ENCODE results near the gene SNRNP35.

Gene SNRNP35

GRCh38 chr12:123471374-123472068 is 13.6 kb downstream of the SNRNP35 start (continued):
- TF ChIP-seq ZNF140 (tag by site-specific recombination; IDR thresholded peaks at IDR 0.05) (no peak), ZNF184 (tag by site-specific recombination; IDR thresholded peaks at IDR 0.05) (no peak)
- TF ChIP-seq, protein P1, sequence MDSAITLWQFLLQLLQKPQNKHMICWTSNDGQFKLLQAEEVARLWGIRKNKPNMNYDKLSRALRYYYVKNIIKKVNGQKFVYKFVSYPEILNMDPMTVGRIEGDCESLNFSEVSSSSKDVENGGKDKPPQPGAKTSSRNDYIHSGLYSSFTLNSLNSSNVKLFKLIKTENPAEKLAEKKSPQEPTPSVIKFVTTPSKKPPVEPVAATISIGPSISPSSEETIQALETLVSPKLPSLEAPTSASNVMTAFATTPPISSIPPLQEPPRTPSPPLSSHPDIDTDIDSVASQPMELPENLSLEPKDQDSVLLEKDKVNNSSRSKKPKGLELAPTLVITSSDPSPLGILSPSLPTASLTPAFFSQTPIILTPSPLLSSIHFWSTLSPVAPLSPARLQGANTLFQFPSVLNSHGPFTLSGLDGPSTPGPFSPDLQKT (IDR thresholded peaks at IDR 0.05; ENCODE audit: borderline replicate concordance, low read depth, low read length), result no peak

DNA sequence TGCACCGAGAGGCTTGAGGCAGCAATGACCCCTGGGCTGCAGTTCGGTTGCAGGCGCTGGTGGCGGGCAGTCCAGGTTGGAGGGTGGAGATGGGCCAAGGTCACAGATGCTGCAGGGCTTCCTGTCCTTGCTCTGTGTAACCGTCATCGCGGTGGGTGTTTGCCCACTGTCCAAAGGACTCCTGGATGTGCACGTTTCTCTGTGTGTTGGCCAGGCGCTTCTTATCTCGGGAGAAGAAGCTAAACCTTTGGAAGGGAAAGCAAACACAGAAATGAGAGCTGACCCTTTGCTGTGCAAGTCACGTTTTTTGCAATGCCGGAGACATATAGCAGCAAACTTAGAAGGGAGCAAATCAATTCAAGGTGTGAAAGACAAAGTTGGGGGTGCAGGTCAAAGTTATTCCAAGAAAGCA is 14.5 kb downstream of the SNRNP35 start:
- no peak for TF ChIP-seq FEZF1 (tag by site-specific recombination; IDR thresholded peaks at IDR 0.05)
- TF ChIP-seq ZNF488 (tag by site-specific recombination; IDR thresholded peaks at IDR 0.05), result no peak
- no peak for TF ChIP-seq ZNF335 (tag by site-specific recombination; conservative IDR thresholded peaks at IDR 0.05)
- TF ChIP-seq OSR2 (tag by site-specific recombination; IDR thresholded peaks at IDR 0.05), result no peak
- no peak for TF ChIP-seq PATZ1 (tag by site-specific recombination; IDR thresholded peaks at IDR 0.05)
- no peak for TF ChIP-seq ZNF292 (tag by site-specific recombination; IDR thresholded peaks at IDR 0.05; ENCODE audit: borderline replicate concordance, low read depth)
- TF ChIP-seq ZNF747 (tag by site-specific recombination; IDR thresholded peaks at IDR 0.05), result no peak
- TF ChIP-seq ZNF223 (tag by site-specific recombination; IDR thresholded peaks at IDR 0.05), result no peak
- TF ChIP-seq, protein P2, sequence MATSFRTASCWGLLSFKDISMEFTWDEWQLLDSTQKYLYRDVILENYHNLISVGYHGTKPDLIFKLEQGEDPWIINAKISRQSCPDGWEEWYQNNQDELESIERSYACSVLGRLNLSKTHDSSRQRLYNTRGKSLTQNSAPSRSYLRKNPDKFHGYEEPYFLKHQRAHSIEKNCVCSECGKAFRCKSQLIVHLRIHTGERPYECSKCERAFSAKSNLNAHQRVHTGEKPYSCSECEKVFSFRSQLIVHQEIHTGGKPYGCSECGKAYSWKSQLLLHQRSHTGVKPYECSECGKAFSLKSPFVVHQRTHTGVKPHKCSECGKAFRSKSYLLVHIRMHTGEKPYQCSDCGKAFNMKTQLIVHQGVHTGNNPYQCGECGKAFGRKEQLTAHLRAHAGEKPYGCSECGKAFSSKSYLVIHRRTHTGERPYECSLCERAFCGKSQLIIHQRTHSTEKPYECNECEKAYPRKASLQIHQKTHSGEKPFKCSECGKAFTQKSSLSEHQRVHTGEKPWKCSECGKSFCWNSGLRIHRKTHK (tag by site-specific recombination; IDR thresholded peaks at IDR 0.05), result no peak
- TF ChIP-seq ZNF76 (tag by site-specific recombination; IDR thresholded peaks at IDR 0.05; ENCODE audit: borderline replicate concordance, low read depth), result no peak
- TF ChIP-seq ZNF776 (tag by site-specific recombination; IDR thresholded peaks at IDR 0.05; ENCODE audit: borderline replicate concordance), result no peak
- TF ChIP-seq YY1 (tag by site-specific recombination; IDR thresholded peaks at IDR 0.05), result no peak
- H3K27ac ChIP-seq (ENCODE audit: extremely low read depth, low read depth, low read length), result no peak overlapping the region
- no peaks in the 10 kb centered on the region for H3K9me3 ChIP-seq (ENCODE audit: control insufficient read depth, insufficient read depth, low read depth, low read length)
- no peak overlapping the region for H3K4me3 ChIP-seq (ENCODE audit: low read depth, low read length)
- ChIA-PET CTCF (no interaction called here), POLR2A (no interaction called here)
- H3K36me3 ChIP-seq (ENCODE audit: control insufficient read depth in 2 of 2, insufficient read depth in 1 of 2, low read length in 2 of 2), result peaks cover 11 to 48% of the 10 kb centered on the region in 2 experiments; a peak in 2 of 3 replicates
- no peaks in the 10 kb centered on the region for H3K4me1 ChIP-seq (ENCODE audit: control insufficient read depth, insufficient read depth, low read length)

GRCh38 chr12:123474485-123475245 is 16.7 kb downstream of the SNRNP35 start:
- CTCF ChIA-PET, result no interaction called here
- Histone ChIP-seq H3K27ac (ENCODE audit: extremely low read depth, low read depth, low read length) (no peak overlapping the region), H3K4me3 (ENCODE audit: low read depth, low read length) (no peak overlapping the region), H3K36me3 (ENCODE audit: control insufficient read depth in 2 of 2, insufficient read depth in 1 of 2, low read length in 2 of 2) (peaks cover 9 to 61% of the 10 kb centered on the region in 2 experiments; a peak in 2 of 3 replicates), H3K4me1 (ENCODE audit: control insufficient read depth, insufficient read depth, low read length) (no peaks in the 10 kb centered on the region), H3K9me3 (ENCODE audit: control insufficient read depth, insufficient read depth, low read depth, low read length) (no peaks in the 10 kb centered on the region)
- POLR2A ChIA-PET, result interaction anchor here (1.0 kb wide), 1 partner anchor 29 kb away, joined by 3 read pairs; no protein-coding TSS in a partner anchor
- TF ChIP-seq YY1 (tag by site-specific recombination; IDR thresholded peaks at IDR 0.05) (no peak), ZNF214 (tag by site-specific recombination; IDR thresholded peaks at IDR 0.05; ENCODE audit: borderline replicate concordance) (no peak), ZNF585B (tag by site-specific recombination; IDR thresholded peaks at IDR 0.05) (no peak), ZNF433 (tag by site-specific recombination; IDR thresholded peaks at IDR 0.05; ENCODE audit: low read depth) (no peak), ZBTB20 (tag by site-specific recombination; IDR thresholded peaks at IDR 0.05) (no peak), MZF1 (tag by site-specific recombination; IDR thresholded peaks at IDR 0.05; ENCODE audit: borderline replicate concordance) (no peak), KLF9 (tag by site-specific recombination; IDR thresholded peaks at IDR 0.05; ENCODE audit: low read depth) (no peak), ZFP37 (tag by site-specific recombination; IDR thresholded peaks at IDR 0.05) (no peak), ZSCAN16 (tag by site-specific recombination; IDR thresholded peaks at IDR 0.05) (no peak), ZNF623 (tag by site-specific recombination; IDR thresholded peaks at IDR 0.05) (no peak), TCF7L2 (IDR thresholded peaks at IDR 0.05; ENCODE audit: borderline replicate concordance, low read depth, low read length) (no peak), ZNF394 (tag by site-specific recombination; IDR thresholded peaks at IDR 0.05; ENCODE audit: borderline replicate concordance) (no peak), ZNF488 (tag by site-specific recombination; IDR thresholded peaks at IDR 0.05) (no peak)

All from HEK293 (cell line).